Left lung (tissue), 10 donors: ENCODE data around the gene MANF. TPM values are rescaled to one million over a fixed set of nuclear protein-coding genes. Genes with fewer than 3 reads are reported as not detected.

Experiments
- ATAC-seq: fragments of 200-7000 bp; cut with Tn5 transposase; one replicate; pipeline ENCODE4 v1.9.1; 2020; ENCODE audit warnings: moderate library complexity
- DNase-seq, 4 donors: peaks; one replicate each; pipeline ENCODE4 v3.0.0-alpha.2; 2013 to 2020
- H3K27ac ChIP-seq, 2 donors: fragments of 200-600 bp; sonication (generic) in 1 of 2; one replicate each; pipeline versions ENCODE4 v1.5.0 to v1.8.0; 2020 to 2021
- H3K27me3 ChIP-seq, 2 donors: fragments of 200-600 bp; sonication (generic) in 1 of 2; one replicate each; pipeline versions ENCODE4 v1.5.0 to v1.8.0; 2020 to 2021
- H3K36me3 ChIP-seq, 2 donors: fragments of 200-600 bp; sonication (generic) in 1 of 2; one replicate each; pipeline versions ENCODE4 v1.5.0 to v1.8.0; 2020 to 2021
- H3K4me1 ChIP-seq, 2 donors: fragments of 200-600 bp; one replicate each; pipeline ENCODE4 v1.8.0; 2021
- H3K4me3 ChIP-seq, 2 donors: fragments of 200-600 bp; sonication (generic) in 1 of 2; one replicate each; pipeline versions ENCODE4 v1.5.0 to v1.8.0; 2020 to 2021; ENCODE audit warnings: mild to moderate bottlenecking in 1 of 2
- H3K9me3 ChIP-seq, 2 donors: fragments of 200-600 bp; sonication (generic) in 1 of 2; one replicate each; pipeline versions ENCODE4 v1.5.0 to v1.8.0; 2020 to 2021
- intact Hi-C, 2 donors: fragments of 100-400 bp; cut with DNase I; formaldehyde crosslinking; loops; one replicate each; pipeline versions ENCODE4 v1.11.2 to v1.14.2; 2022
- polyA plus RNA-seq, 6 donors: library from polyadenylated mRNA; unstranded; fragments of 120-200 nt; gene quantifications; one replicate each; pipeline ENCODE4 v1.2.1, GENCODE V29; 2013; ENCODE audit not compliant: insufficient read length in 6 of 6
- total RNA-seq, 2 donors: library from RNA; stranded (reverse); fragmentation: NEBNext Ultra II Directional; extraction: Animal tissue kit (Norgen Biotek cat#: 25700); gene quantifications; one replicate each; pipeline ENCODE4 v1.2.1, GENCODE V29; 2021
- TF ChIP-seq, protein P1 (sequence below), 2 donors: fragments of 200-600 bp; sonication (generic) in 1 of 2; IDR thresholded peaks; one replicate each; pipeline versions ENCODE4 v1.5.0 to v1.8.0; 2021; ENCODE audit warnings: antibody characterized with exemption in 2 of 2
- donor health status: DM: no; HTN: yes; CAD: no.
- donor health status: DM: no; HTN: no; CAD: no.

Gene MANF
- total and polyA plus RNA-seq, 8 donors: 87.7 to 187 (median 99.3) TPM

DNA sequence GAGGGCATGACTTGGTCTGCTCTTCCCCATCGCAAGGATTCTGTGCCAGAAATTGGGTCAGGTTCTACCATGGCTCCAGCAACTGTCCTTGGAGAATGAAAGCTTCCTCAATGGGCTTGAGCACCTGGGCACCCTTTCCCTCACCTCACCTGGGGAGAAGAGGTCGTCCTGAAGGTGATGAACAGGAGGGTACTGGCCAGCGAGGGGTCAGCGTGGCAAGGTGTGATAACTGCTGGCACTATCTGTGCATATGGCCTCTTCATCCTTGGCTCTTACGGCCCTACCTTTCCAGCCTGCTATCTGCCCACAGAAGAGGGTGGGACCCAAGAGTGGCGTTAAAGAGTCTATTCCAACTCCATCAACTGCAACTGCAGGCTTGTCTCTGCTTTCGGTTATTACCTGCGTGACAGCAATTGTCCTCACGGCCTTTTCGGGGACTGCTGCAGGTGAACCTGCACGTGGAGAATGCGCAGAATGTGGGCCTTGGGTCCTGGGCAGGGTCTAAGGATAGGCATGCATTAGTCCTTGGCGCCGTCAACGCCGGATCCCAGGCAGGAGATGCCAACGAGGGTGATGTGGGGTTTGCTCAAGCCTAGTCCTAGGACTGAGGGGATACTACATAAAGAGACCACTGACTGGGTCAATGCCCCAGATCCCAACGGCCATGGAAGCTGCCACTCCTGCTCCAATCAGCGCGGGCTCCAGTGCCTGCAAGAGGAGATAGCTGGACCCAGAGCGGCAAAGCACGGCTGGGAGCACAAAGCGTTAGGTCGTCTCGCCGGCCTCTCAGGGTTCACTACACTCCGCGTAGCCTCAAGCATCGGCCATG is 5.4 kb downstream of the MANF start:
- Histone ChIP-seq H3K9me3 (no peaks in the 10 kb centered on the region), H3K4me1 (peaks cover 49 to 86% of the 10 kb centered on the region in 2 donors), H3K36me3 (peaks cover 0 to 74% of the 10 kb centered on the region in 2 donors), H3K27ac (peak overlapping the region; percentile 59 to 88), H3K4me3 (peak overlapping the region; percentile 70 to 72), H3K27me3 (no peaks in the 10 kb centered on the region)
- no peak for ATAC-seq
- intact Hi-C loops: no loop called here
- no peak for DNase-seq
- TF ChIP-seq, protein P1, sequence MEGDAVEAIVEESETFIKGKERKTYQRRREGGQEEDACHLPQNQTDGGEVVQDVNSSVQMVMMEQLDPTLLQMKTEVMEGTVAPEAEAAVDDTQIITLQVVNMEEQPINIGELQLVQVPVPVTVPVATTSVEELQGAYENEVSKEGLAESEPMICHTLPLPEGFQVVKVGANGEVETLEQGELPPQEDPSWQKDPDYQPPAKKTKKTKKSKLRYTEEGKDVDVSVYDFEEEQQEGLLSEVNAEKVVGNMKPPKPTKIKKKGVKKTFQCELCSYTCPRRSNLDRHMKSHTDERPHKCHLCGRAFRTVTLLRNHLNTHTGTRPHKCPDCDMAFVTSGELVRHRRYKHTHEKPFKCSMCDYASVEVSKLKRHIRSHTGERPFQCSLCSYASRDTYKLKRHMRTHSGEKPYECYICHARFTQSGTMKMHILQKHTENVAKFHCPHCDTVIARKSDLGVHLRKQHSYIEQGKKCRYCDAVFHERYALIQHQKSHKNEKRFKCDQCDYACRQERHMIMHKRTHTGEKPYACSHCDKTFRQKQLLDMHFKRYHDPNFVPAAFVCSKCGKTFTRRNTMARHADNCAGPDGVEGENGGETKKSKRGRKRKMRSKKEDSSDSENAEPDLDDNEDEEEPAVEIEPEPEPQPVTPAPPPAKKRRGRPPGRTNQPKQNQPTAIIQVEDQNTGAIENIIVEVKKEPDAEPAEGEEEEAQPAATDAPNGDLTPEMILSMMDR (IDR thresholded peaks at IDR 0.05): no peak

GRCh38 chr3:51391075-51391565 is 6.0 kb downstream of the MANF start, which contains the start of gene RBM15B:
TSS of gene RBM15B (plus strand) at chr3:51391285. CDS start at chr3:51391400, 115 bp downstream.
- Histone ChIP-seq H3K27ac (peak within 1 kb of the TSS; percentile 79 to 88), H3K4me1 (peaks cover 45 to 91% of the 10 kb centered on the region in 2 donors), H3K27me3 (no peaks in the 10 kb centered on the region), H3K9me3 (no peaks in the 10 kb centered on the region), H3K36me3 (peaks cover 4 to 80% of the 10 kb centered on the region in 2 donors), H3K4me3 (peak within 1 kb of the TSS; percentile 70 to 72)
- DNase-seq: peak; percentile 94 to 100 (median 98)
- TF ChIP-seq, protein P1 (IDR thresholded peaks at IDR 0.05): peak; percentile 79 to 91
- peak; percentile 96 for ATAC-seq
- intact Hi-C loops: no loop called here

- peak overlapping the region; percentile 70 to 72 for H3K4me3 ChIP-seq
- intact Hi-C loops: no loop called here
- no peaks in the 10 kb centered on the region for H3K9me3 ChIP-seq
- ATAC-seq (no peak), DNase-seq (peak in 2 of 4 donors; percentile 19 to 89)
- H3K4me1 ChIP-seq: peaks cover 38 to 91% of the 10 kb centered on the region in 2 donors
- TF ChIP-seq, protein P1 (IDR thresholded peaks at IDR 0.05): no peak
- H3K27ac ChIP-seq: peak overlapping the region; percentile 79 to 88
- H3K36me3 ChIP-seq: peaks cover 4 to 85% of the 10 kb centered on the region in 2 donors
- H3K27me3 ChIP-seq: no peaks in the 10 kb centered on the region
These were observed 6.7 kb downstream of the MANF start for GRCh38 chr3:51391566-51392354.

DNA sequence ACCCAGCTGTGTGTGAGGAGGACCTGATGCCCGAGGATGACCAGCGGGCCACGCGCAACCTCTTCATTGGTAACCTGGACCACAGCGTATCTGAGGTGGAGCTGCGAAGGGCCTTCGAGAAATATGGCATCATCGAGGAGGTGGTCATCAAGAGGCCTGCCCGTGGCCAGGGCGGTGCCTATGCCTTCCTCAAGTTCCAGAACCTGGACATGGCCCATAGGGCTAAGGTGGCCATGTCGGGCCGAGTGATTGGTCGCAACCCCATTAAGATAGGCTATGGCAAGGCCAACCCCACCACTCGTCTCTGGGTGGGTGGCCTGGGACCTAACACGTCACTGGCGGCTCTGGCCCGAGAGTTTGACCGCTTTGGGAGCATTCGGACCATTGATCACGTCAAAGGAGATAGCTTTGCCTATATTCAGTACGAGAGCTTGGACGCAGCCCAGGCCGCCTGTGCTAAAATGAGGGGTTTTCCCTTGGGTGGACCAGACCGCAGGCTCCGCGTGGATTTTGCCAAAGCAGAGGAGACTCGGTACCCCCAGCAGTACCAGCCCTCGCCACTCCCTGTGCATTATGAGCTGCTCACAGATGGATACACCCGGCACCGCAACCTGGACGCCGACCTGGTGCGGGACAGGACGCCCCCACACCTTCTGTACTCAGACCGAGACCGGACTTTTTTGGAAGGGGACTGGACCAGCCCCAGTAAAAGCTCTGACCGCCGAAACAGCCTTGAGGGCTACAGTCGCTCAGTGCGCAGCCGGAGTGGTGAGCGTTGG is 7.5 kb downstream of the MANF start:
- ATAC-seq: no peak
- intact Hi-C loops: no loop called here
- TF ChIP-seq, protein P1 (IDR thresholded peaks at IDR 0.05): no peak
- Histone ChIP-seq H3K4me3 (peak overlapping the region; percentile 70 to 72), H3K9me3 (no peaks in the 10 kb centered on the region), H3K27me3 (no peaks in the 10 kb centered on the region), H3K4me1 (peaks cover 30 to 85% of the 10 kb centered on the region in 2 donors), H3K36me3 (peaks cover 4 to 85% of the 10 kb centered on the region in 2 donors), H3K27ac (peak overlapping the region in 1 of 2 donors; percentile 88)
- peak in 1 of 4 donors; percentile 74 for DNase-seq
